Airway epithelial cell (primary cell): ENCODE results near the gene CDH1. TPM values are rescaled to one million over a fixed set of nuclear protein-coding genes. Genes with fewer than 3 reads are reported as not detected.

Source experiments
- total RNA-seq: library from RNA; depleted of rRNA; stranded (reverse); fragments of >200 nt; gene quantifications from 2 replicates; pipeline ENCODE4 v1.2.3, GENCODE V29; 2015

The CDH1 gene
- total RNA-seq = 224 and 265 TPM in 2 replicates

DNA sequence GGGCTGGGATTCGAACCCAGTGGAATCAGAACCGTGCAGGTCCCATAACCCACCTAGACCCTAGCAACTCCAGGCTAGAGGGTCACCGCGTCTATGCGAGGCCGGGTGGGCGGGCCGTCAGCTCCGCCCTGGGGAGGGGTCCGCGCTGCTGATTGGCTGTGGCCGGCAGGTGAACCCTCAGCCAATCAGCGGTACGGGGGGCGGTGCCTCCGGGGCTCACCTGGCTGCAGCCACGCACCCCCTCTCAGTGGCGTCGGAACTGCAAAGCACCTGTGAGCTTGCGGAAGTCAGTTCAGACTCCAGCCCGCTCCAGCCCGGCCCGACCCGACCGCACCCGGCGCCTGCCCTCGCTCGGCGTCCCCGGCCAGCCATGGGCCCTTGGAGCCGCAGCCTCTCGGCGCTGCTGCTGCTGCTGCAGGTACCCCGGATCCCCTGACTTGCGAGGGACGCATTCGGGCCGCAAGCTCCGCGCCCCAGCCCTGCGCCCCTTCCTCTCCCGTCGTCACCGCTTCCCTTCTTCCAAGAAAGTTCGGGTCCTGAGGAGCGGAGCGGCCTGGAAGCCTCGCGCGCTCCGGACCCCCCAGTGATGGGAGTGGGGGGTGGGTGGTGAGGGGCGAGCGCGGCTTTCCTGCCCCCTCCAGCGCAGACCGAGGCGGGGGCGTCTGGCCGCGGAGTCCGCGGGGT lies at the start of gene CDH1:
CDH1 (plus strand) TSS at position 247 of the 684 bp plus-strand sequence; CDS start at position 371, 124 bp downstream.

GRCh38 chr16:68843482-68844210 lies 106.6 kb downstream of the CDH1 start, which contains the start of gene TANGO6:
TSS of gene TANGO6 (plus strand) at chr16:68843531. CDS start at chr16:68843618, 87 bp downstream.

Other genes starting within 250 kb of the CDH1 start
- 14.7 and 16.9 TPM in 2 replicates for gene ZFP90, start 198.0 kb upstream of the CDH1 start, total RNA-seq
- 567 and 645 TPM in 2 replicates for gene CDH3, start 92.0 kb upstream of the CDH1 start, total RNA-seq
- 9.0 and 11.9 TPM in 2 replicates for gene TANGO6, start 106.2 kb downstream of the CDH1 start, total RNA-seq